Measurements from ENCODE around the gene FKBP7. TPM values are rescaled to one million over a fixed set of nuclear protein-coding genes. Genes with fewer than 3 reads are reported as not detected.

The FKBP7 gene
- total RNA-seq, 1 experiment from 2014 or later, result 4.8 TPM

DNA sequence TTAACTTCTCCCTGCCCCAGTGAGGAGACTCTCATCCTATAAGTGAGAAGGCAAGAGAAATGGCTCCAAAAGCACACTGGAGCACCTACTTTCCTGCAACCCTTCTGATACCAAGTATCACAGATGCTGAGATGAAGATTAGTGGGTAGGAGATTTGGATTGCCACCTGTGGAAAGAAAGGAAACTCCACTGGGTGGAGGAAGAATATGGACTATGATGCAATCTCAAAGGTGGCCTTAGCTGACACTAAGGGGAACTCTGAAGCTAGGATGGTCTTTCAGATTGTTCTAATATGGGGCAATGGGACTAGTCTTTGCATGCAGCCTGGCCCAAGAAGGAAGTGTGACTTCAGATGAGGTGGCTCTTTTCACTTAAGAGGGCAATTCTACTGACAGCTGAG lies 49.1 kb downstream of the FKBP7 start:
- Histone ChIP-seq H2AK5ac (ENCODE audit: insufficient read length, low read length) (no peak overlapping the region), H3K23ac (ENCODE audit: insufficient read length, low read depth, low read length) (no peak overlapping the region), H3K56ac (ENCODE audit: insufficient read length, low read depth, low read length) (no peak overlapping the region), H3K4ac (ENCODE audit: low read depth, low read length) (no peak overlapping the region), H4K8ac (replicated peaks; ENCODE audit: insufficient read length, low read depth, low read length) (no peak overlapping the region), H2BK5ac (ENCODE audit: insufficient read length, low read length) (no peak overlapping the region), H3K9ac (ENCODE audit: extremely low read depth, insufficient read length, low read length) (no peak overlapping the region), H4K5ac (ENCODE audit: insufficient read length, low read depth, low read length) (no peak overlapping the region), H3K27ac (ENCODE audit: insufficient read length, low read depth, low read length) (no peak overlapping the region), H3K18ac (ENCODE audit: insufficient read length, low read depth, low read length) (no peak overlapping the region), H4K20me1 (ENCODE audit: control insufficient read depth, insufficient read depth, insufficient read length) (no peaks in the 10 kb centered on the region), H3T11ph (ENCODE audit: low read length) (no peak overlapping the region), H3K14ac (ENCODE audit: insufficient read depth, low read length) (no peak overlapping the region), H2AFZ (ENCODE audit: low read length) (no peak overlapping the region), H2BK120ac (ENCODE audit: low read depth, low read length, poor library complexity, severe bottlenecking) (no peak overlapping the region), H3K27me3 (ENCODE audit: insufficient read depth, low read length) (no peaks in the 10 kb centered on the region), H3K79me1 (ENCODE audit: insufficient read depth, low read depth, low read length, poor library complexity, severe bottlenecking) (no peaks in the 10 kb centered on the region), H3K23me2 (ENCODE audit: insufficient read length, low read depth, low read length, poor library complexity, severe bottlenecking) (no peaks in the 10 kb centered on the region), H3K79me2 (ENCODE audit: insufficient read depth, low read length) (no peaks in the 10 kb centered on the region), H4K91ac (ENCODE audit: insufficient read length, low read depth, low read length) (no peak overlapping the region), H2BK20ac (ENCODE audit: low read depth, low read length, poor library complexity, severe bottlenecking) (no peak overlapping the region), H3K4me2 (ENCODE audit: insufficient read depth, insufficient read length, low read length) (no peak overlapping the region), H2BK15ac (ENCODE audit: low read depth, low read length) (no peak overlapping the region), H3K4me1 (ENCODE audit: insufficient read depth, low read length) (no peaks in the 10 kb centered on the region), H3K9me3 (ENCODE audit: control insufficient read depth, low read depth, low read length) (no peaks in the 10 kb centered on the region), H2BK12ac (ENCODE audit: insufficient read length, low read depth, low read length) (no peak overlapping the region)
- Mint-ChIP-seq H3K4me1 (no peaks in the 10 kb centered on the region), H3K27me3 (ENCODE audit: low read depth) (no peaks in the 10 kb centered on the region), H3K4me3 (no peak overlapping the region; a peak in 1 of 5 replicates), H3K9me3 (peaks cover 2 to 7% of the 10 kb centered on the region in 2 experiments; a peak in 3 of 5 replicates), H3K27ac (peak overlapping the region in 2 of 3 experiments; percentile 6 to 88; a peak in 3 of 7 replicates), H3K36me3 (ENCODE audit: insufficient read depth in 1 of 3, low read depth in 3 of 3) (peaks cover 26 to 75% (median 64%) of the 10 kb centered on the region in 3 experiments; a peak in 6 of 7 replicates)
- TF ChIP-seq, protein P1, sequence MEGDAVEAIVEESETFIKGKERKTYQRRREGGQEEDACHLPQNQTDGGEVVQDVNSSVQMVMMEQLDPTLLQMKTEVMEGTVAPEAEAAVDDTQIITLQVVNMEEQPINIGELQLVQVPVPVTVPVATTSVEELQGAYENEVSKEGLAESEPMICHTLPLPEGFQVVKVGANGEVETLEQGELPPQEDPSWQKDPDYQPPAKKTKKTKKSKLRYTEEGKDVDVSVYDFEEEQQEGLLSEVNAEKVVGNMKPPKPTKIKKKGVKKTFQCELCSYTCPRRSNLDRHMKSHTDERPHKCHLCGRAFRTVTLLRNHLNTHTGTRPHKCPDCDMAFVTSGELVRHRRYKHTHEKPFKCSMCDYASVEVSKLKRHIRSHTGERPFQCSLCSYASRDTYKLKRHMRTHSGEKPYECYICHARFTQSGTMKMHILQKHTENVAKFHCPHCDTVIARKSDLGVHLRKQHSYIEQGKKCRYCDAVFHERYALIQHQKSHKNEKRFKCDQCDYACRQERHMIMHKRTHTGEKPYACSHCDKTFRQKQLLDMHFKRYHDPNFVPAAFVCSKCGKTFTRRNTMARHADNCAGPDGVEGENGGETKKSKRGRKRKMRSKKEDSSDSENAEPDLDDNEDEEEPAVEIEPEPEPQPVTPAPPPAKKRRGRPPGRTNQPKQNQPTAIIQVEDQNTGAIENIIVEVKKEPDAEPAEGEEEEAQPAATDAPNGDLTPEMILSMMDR (conservative IDR thresholded peaks at IDR 0.05), result no peak
- no peak for DNase-seq
